H9 (cell line): ENCODE results near the gene PSMA3. TPM values are rescaled to one million over a fixed set of nuclear protein-coding genes. Genes with fewer than 3 reads are reported as not detected.

Experiments used
- DNase-seq: peaks from one replicate; pipeline ENCODE4 v3.0.0-alpha.2; 2017
- H2AFZ ChIP-seq: one replicate; pipeline ENCODE4 v1.6.1; 2013; ENCODE audit warnings: mild to moderate bottlenecking, low read length, control low read depth, moderate library complexity
- H2AK5ac ChIP-seq: 2 replicates; pipeline ENCODE4 v1.6.1; 2013; ENCODE audit warnings: low read length, control low read depth, mixed read lengths; ENCODE audit not compliant: insufficient read length
- H2BK120ac ChIP-seq: one replicate; pipeline ENCODE4 v1.6.1; 2013; ENCODE audit warnings: low read depth, mild to moderate bottlenecking, low read length, control low read depth, inconsistent platforms; ENCODE audit not compliant: poor library complexity, severe bottlenecking
- H2BK12ac ChIP-seq: 2 replicates; pipeline ENCODE4 v1.6.1; 2013; ENCODE audit warnings: low read length, control low read depth, mixed read lengths, low read depth; ENCODE audit not compliant: insufficient read length
- H2BK15ac ChIP-seq: 2 replicates; pipeline ENCODE4 v1.6.1; 2013; ENCODE audit warnings: low read depth, low read length, control low read depth
- H2BK20ac ChIP-seq: one replicate; pipeline ENCODE4 v1.6.1; 2013; ENCODE audit warnings: low read depth, mild to moderate bottlenecking, low read length, control low read depth, inconsistent platforms; ENCODE audit not compliant: poor library complexity, severe bottlenecking
- H2BK5ac ChIP-seq: 2 replicates; pipeline ENCODE4 v1.6.1; 2013; ENCODE audit warnings: low read length, control low read depth, mixed read lengths; ENCODE audit not compliant: insufficient read length
- H3K14ac ChIP-seq: 2 replicates; pipeline ENCODE4 v1.6.1; 2013; ENCODE audit warnings: low read length, control low read depth; ENCODE audit not compliant: insufficient read depth
- H3K18ac ChIP-seq: 2 replicates; pipeline ENCODE4 v1.6.1; 2013; ENCODE audit warnings: low read depth, mild to moderate bottlenecking, mixed read lengths, low read length, control low read depth; ENCODE audit not compliant: insufficient read length
- H3K23ac ChIP-seq: 2 replicates; pipeline ENCODE4 v1.6.1; 2013; ENCODE audit warnings: low read length, control low read depth, mixed read lengths, low read depth; ENCODE audit not compliant: insufficient read length
- H3K23me2 ChIP-seq: 2 replicates; pipeline ENCODE4 v1.6.1; 2013; ENCODE audit warnings: low read depth, mild to moderate bottlenecking, mixed read lengths, low read length, control low read depth; ENCODE audit not compliant: insufficient read length, poor library complexity, severe bottlenecking
- H3K27ac ChIP-seq: 2 replicates; pipeline ENCODE4 v1.5.1; 2013; ENCODE audit warnings: low read length, control low read depth, mixed read lengths, low read depth; ENCODE audit not compliant: insufficient read length
- H3K27me3 ChIP-seq: 2 replicates; pipeline ENCODE4 v1.6.1; 2013; ENCODE audit warnings: low read length, control low read depth, inconsistent platforms; ENCODE audit not compliant: insufficient read depth
- H3K4ac ChIP-seq: 2 replicates; pipeline ENCODE4 v1.6.1; 2013; ENCODE audit warnings: low read depth, mild to moderate bottlenecking, control low read depth, inconsistent platforms, low read length, moderate library complexity
- H3K4me1 ChIP-seq: 2 replicates; pipeline ENCODE4 v1.6.1; 2013; ENCODE audit warnings: low read length, control low read depth, inconsistent platforms; ENCODE audit not compliant: insufficient read depth
- H3K4me2 ChIP-seq: 2 replicates; pipeline ENCODE4 v1.6.1; 2013; ENCODE audit warnings: low read length, control low read depth, mixed read lengths; ENCODE audit not compliant: insufficient read length, insufficient read depth
- H3K56ac ChIP-seq: 2 replicates; pipeline ENCODE4 v1.6.1; 2013; ENCODE audit warnings: low read depth, mild to moderate bottlenecking, mixed read lengths, low read length, control low read depth; ENCODE audit not compliant: insufficient read length
- H3K79me1 ChIP-seq: 2 replicates; pipeline ENCODE4 v1.6.1; 2013; ENCODE audit warnings: low read depth, mild to moderate bottlenecking, moderate library complexity, low read length, control low read depth, inconsistent platforms; ENCODE audit not compliant: insufficient read depth, poor library complexity, severe bottlenecking
- H3K79me2 ChIP-seq: 2 replicates; pipeline ENCODE4 v1.6.1; 2013; ENCODE audit warnings: low read length, control low read depth, inconsistent platforms; ENCODE audit not compliant: insufficient read depth
- H3K9ac ChIP-seq: 2 replicates; pipeline ENCODE4 v1.6.1; 2013; ENCODE audit warnings: low read length, control low read depth, mixed read lengths; ENCODE audit not compliant: insufficient read length; ENCODE audit errors: extremely low read depth
- H3K9me3 ChIP-seq: one replicate; pipeline ENCODE4 v1.6.1; 2013; ENCODE audit warnings: low read depth, low read length, inconsistent platforms; ENCODE audit not compliant: control insufficient read depth
- H3T11ph ChIP-seq: one replicate; pipeline ENCODE4 v1.6.1; 2013; ENCODE audit warnings: mild to moderate bottlenecking, low read length, control low read depth, inconsistent platforms
- H4K20me1 ChIP-seq: one replicate; pipeline ENCODE4 v1.6.1; 2013; ENCODE audit not compliant: control insufficient read depth, insufficient read length, insufficient read depth
- H4K5ac ChIP-seq: 2 replicates; pipeline ENCODE4 v1.6.1; 2013; ENCODE audit warnings: low read depth, mild to moderate bottlenecking, mixed read lengths, low read length, control low read depth; ENCODE audit not compliant: insufficient read length
- H4K8ac ChIP-seq: replicated peaks from 2 replicates; pipeline ENCODE4 v1.6.1; 2013; ENCODE audit warnings: low read length, control low read depth, mixed read lengths, low read depth; ENCODE audit not compliant: insufficient read length
- H4K91ac ChIP-seq: 2 replicates; pipeline ENCODE4 v1.6.1; 2013; ENCODE audit warnings: low read depth, mild to moderate bottlenecking, moderate library complexity, mixed read lengths, low read length, control low read depth; ENCODE audit not compliant: insufficient read length
- H3K27ac Mint-ChIP-seq, 3 experiments: 2 replicates in 2 of 3; 3 replicates in 1 of 3; pipeline ENCODE4 v1.8.0; 2020 to 2021; ENCODE audit warnings: mixed read lengths in 3 of 3, mild to moderate bottlenecking in 1 of 3, moderate library complexity in 1 of 3
- H3K27me3 Mint-ChIP-seq: 2 replicates; pipeline ENCODE4 v1.8.0; 2021; ENCODE audit warnings: low read depth, mild to moderate bottlenecking, moderate library complexity, mixed read lengths
- H3K36me3 Mint-ChIP-seq, 3 experiments: 2 replicates in 2 of 3; 3 replicates in 1 of 3; pipeline ENCODE4 v1.8.0; 2020 to 2021; ENCODE audit warnings: low read depth in 3 of 3, mixed read lengths in 3 of 3; ENCODE audit not compliant: insufficient read depth in 1 of 3
- H3K4me1 Mint-ChIP-seq, 2 experiments: 2 replicates each; pipeline ENCODE4 v1.8.0; 2020; ENCODE audit warnings: mixed read lengths in 2 of 2
- H3K4me3 Mint-ChIP-seq, 2 experiments: 2 replicates in 1 of 2; 3 replicates in 1 of 2; pipeline ENCODE4 v1.8.0; 2020 to 2021; ENCODE audit warnings: mild to moderate bottlenecking in 2 of 2, mixed read lengths in 2 of 2, moderate library complexity in 1 of 2
- H3K9me3 Mint-ChIP-seq, 2 experiments: 2 replicates in 1 of 2; 3 replicates in 1 of 2; pipeline ENCODE4 v1.8.0; 2020; ENCODE audit warnings: mild to moderate bottlenecking in 2 of 2, mixed read lengths in 2 of 2, moderate library complexity in 1 of 2
- WGBS: extraction: QIAGEN DNeasy Blood & Tissue Kit; methylation state at CpG from one replicate; pipeline ENCODE4 v1.1.7; 2013; ENCODE audit warnings: missing lambda C conversion rate, low lambda C conversion rate, mixed read lengths; ENCODE audit not compliant: insufficient read length; ENCODE audit errors: extremely low coverage; 5-methylcytosine and 5-hydroxymethylcytosine counted together
- total RNA-seq: library from RNA; stranded (reverse); gene quantifications from 2 replicates; pipeline ENCODE4 v1.2.1, GENCODE V29; 2021
- TF ChIP-seq, protein P1 (sequence below): fragments of 200-600 bp; sonication (generic); conservative IDR thresholded peaks from 3 replicates; pipeline ENCODE4 v1.8.0; 2021; ENCODE audit warnings: antibody characterized with exemption, mild to moderate bottlenecking

The PSMA3 gene
- total RNA-seq, 1 experiment from 2014 or later, result 342 TPM

DNA sequence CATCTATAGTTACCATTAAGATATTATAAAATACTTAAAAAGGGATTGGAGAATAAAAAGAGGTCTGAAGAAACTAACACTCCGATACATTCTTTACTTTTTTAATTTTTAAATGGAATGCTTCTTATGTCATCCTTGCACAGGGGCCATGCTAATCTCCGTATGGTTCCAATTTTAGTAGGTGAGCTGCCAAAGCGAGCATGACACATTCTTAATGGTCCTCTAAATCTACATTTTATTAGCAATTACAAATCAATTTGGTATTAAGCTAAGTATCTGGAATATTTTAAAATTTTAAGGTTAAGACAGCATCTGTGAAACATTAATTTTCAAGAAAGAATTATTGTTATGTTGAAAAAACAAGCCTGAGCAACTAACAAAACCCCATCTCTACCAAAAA is 47.5 kb downstream of the PSMA3 start:
- WGBS, result no CpG with 5 or more reads among the region's 3 CpGs
- H4K20me1 ChIP-seq, result no peaks in the 10 kb centered on the region

More for the DNA sequence above, 47.5 kb downstream of the PSMA3 start:
- no peak overlapping the region for H4K91ac ChIP-seq
- H3K23ac ChIP-seq, result no peak overlapping the region
- H3K4ac ChIP-seq, result no peak overlapping the region
- no peaks in the 10 kb centered on the region for H3K9me3 ChIP-seq
- no peak overlapping the region for H3K14ac ChIP-seq
- H3K9me3 Mint-ChIP-seq, result no peaks in the 10 kb centered on the region
- H3K79me2 ChIP-seq, result peaks cover 30% of the 10 kb centered on the region; the same call in 1 of the 2 replicates
- H4K5ac ChIP-seq, result no peak overlapping the region
- no peak overlapping the region for H3K18ac ChIP-seq
- no peak overlapping the region for H3T11ph ChIP-seq
- H2BK20ac ChIP-seq, result no peak overlapping the region
- H3K4me1 Mint-ChIP-seq, result peaks cover 6 to 8% of the 10 kb centered on the region in 2 experiments
- H3K4me1 ChIP-seq, result no peaks in the 10 kb centered on the region
- no peak overlapping the region for H3K4me3 Mint-ChIP-seq
- H3K79me1 ChIP-seq, result peaks cover 10% of the 10 kb centered on the region
- H2BK15ac ChIP-seq, result no peak overlapping the region
- H3K27me3 Mint-ChIP-seq, result no peaks in the 10 kb centered on the region
- DNase-seq, result no peak
- no peak overlapping the region for H3K4me2 ChIP-seq
- no peak overlapping the region for H2BK120ac ChIP-seq
- H3K9ac ChIP-seq, result no peak overlapping the region
- H4K8ac ChIP-seq, result no peak overlapping the region
- TF ChIP-seq, protein P1, sequence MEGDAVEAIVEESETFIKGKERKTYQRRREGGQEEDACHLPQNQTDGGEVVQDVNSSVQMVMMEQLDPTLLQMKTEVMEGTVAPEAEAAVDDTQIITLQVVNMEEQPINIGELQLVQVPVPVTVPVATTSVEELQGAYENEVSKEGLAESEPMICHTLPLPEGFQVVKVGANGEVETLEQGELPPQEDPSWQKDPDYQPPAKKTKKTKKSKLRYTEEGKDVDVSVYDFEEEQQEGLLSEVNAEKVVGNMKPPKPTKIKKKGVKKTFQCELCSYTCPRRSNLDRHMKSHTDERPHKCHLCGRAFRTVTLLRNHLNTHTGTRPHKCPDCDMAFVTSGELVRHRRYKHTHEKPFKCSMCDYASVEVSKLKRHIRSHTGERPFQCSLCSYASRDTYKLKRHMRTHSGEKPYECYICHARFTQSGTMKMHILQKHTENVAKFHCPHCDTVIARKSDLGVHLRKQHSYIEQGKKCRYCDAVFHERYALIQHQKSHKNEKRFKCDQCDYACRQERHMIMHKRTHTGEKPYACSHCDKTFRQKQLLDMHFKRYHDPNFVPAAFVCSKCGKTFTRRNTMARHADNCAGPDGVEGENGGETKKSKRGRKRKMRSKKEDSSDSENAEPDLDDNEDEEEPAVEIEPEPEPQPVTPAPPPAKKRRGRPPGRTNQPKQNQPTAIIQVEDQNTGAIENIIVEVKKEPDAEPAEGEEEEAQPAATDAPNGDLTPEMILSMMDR, result no peak
- peaks cover 32 to 72% (median 71%) of the 10 kb centered on the region in 3 experiments for H3K36me3 Mint-ChIP-seq
- H2BK12ac ChIP-seq, result no peak overlapping the region
- H3K27ac ChIP-seq, result no peak overlapping the region
- no peak overlapping the region for H3K56ac ChIP-seq
- H3K23me2 ChIP-seq, result no peaks in the 10 kb centered on the region
- no peaks in the 10 kb centered on the region for H3K27me3 ChIP-seq
- H2AFZ ChIP-seq, result no peak overlapping the region
- H2AK5ac ChIP-seq, result no peak overlapping the region
- H3K27ac Mint-ChIP-seq, result no peak overlapping the region
- H2BK5ac ChIP-seq, result no peak overlapping the region
